ENCODE results near the gene CCDC92B.
A peak's percentile ranks its signal among the peaks of the same experiment; 100 is the strongest.

Gene CCDC92B

DNA sequence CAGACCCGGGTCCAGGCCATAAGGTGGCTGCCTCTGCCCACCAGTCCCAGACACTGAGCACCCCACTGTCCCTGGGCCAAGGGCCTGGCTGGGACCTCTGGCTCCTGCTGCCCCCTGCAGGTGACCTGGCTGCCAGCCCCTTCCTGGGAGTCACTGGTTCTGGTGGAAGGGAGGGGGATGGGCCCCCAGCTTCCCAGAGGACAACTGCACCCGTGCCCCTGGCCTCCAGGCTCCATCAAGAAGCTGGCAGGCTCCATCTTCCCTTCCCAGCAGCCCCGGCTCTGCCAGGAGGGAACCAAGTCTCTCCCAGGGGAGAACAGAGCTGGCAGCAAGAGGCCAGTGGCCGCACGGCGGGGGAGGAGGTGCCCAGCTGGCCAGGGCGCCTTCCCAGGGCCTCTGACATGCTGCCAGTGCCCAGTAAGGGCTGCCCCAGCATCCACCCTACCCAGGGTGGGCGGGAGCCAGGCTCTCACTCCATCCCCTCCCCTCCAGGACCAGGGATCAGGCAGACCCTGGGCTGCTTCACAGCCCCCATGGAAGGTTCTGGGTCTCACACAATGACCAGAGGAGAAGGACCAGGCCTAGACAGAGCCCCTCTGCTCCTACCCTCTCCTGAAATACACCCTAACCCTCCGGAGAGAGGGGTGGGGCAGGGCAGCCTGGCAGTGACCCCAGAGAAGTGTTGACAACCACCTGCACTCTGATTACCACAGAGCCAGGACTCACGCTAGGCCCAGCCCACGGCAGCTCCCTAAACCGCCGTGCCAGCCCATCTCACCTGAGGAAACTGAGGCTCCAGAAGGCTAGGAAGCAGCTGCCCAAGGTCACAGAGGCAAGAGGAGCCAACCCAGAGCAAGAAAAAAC, 41.5 kb downstream of the CCDC92B start:
- Histone ChIP-seq H4K20me1 (ENCODE audit: control insufficient read depth, insufficient read depth, low read depth, low read length) (peaks cover 29% of the 10 kb centered on the region), H3K4me2 (ENCODE audit: low read length) (peak overlapping the region; percentile 100; the same call in 1 of the 2 replicates), H3K4me1 (ENCODE audit: control insufficient read depth, low read length) (peaks cover 31% of the 10 kb centered on the region)

DNA sequence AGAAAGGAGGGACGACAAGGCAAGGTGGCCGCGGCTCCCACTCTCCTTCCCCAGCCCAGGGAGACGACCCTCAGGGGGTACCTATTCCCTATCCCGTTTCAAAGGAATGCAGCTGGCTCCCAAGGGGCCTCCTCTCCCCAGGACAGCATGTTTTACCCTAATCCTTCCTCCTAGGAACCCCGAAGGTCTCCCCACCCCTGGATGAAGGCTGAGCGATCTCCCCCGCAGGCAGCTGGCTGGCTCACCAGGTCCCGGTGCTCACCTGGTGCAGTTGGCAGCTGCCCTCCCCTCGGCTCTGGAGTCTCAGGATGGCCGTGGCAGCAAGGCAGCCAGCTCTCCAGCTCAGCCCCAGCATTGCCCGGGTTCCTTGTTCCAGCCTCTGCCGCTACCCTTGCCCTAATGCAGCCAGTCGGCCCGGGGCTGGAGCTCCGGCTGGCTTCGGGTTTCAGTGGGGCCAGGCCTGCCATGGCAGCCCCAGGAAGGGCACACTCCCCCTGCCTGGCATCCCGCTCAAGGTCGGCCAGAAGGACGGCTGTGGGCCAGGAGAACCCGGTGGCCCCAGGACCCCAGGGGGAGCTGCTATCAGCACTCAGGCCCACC, 42.4 kb downstream of the CCDC92B start:
- Histone ChIP-seq H3K79me2 (ENCODE audit: control insufficient read depth, low read length) (peaks cover 88% of the 10 kb centered on the region), H3K27me3 (ENCODE audit: control insufficient read depth, low read length) (no peaks in the 10 kb centered on the region), H3K4me1 (ENCODE audit: control insufficient read depth, low read length) (peaks cover 23% of the 10 kb centered on the region), H3K4me2 (ENCODE audit: low read length) (no peak overlapping the region), H3K9me3 (ENCODE audit: control insufficient read depth, insufficient read depth, low read length) (no peaks in the 10 kb centered on the region), H3K4me3 (ENCODE audit: low read length) (no peak overlapping the region), H3F3A (ENCODE audit: control insufficient read depth, insufficient read depth) (no peaks in the 10 kb centered on the region), H4K20me1 (ENCODE audit: control insufficient read depth, insufficient read depth, low read depth, low read length) (peaks cover 29% of the 10 kb centered on the region), H3K36me3 (ENCODE audit: control insufficient read depth, low read length) (peaks cover 73% of the 10 kb centered on the region), H3K9me2 (replicated peaks; ENCODE audit: control insufficient read depth, low read length) (no peaks in the 10 kb centered on the region), H3K27ac (ENCODE audit: low read depth, low read length) (no peak overlapping the region)
- TF ChIP-seq EZH2phosphoT487 (IDR thresholded peaks at IDR 0.05; ENCODE audit: borderline replicate concordance, low read length) (no peak), CTCF (IDR thresholded peaks at IDR 0.05; ENCODE audit: low read depth, low read length, poor library complexity, severe bottlenecking) (no peak)

More for the DNA sequence above, 41.5 kb downstream of the CCDC92B start:
- H3K36me3 ChIP-seq (ENCODE audit: control insufficient read depth, low read length) = peaks cover 64% of the 10 kb centered on the region
- peak; percentile 59 for TF ChIP-seq CTCF (IDR thresholded peaks at IDR 0.05; ENCODE audit: low read depth, low read length, poor library complexity, severe bottlenecking)
- TF ChIP-seq EZH2phosphoT487 (IDR thresholded peaks at IDR 0.05; ENCODE audit: borderline replicate concordance, low read length) = no peak
- no peaks in the 10 kb centered on the region for H3K9me2 ChIP-seq (replicated peaks; ENCODE audit: control insufficient read depth, low read length)
- peaks cover 95% of the 10 kb centered on the region for H3K79me2 ChIP-seq (ENCODE audit: control insufficient read depth, low read length)
- no peaks in the 10 kb centered on the region for H3K27me3 ChIP-seq (ENCODE audit: control insufficient read depth, low read length)
- no peaks in the 10 kb centered on the region for H3K9me3 ChIP-seq (ENCODE audit: control insufficient read depth, insufficient read depth, low read length)
- no peak overlapping the region for H3K27ac ChIP-seq (ENCODE audit: low read depth, low read length)
- no peak overlapping the region; the same call in 1 of the 2 replicates for H3K4me3 ChIP-seq (ENCODE audit: low read length)
- no peaks in the 10 kb centered on the region for H3F3A ChIP-seq (ENCODE audit: control insufficient read depth, insufficient read depth)

DNA sequence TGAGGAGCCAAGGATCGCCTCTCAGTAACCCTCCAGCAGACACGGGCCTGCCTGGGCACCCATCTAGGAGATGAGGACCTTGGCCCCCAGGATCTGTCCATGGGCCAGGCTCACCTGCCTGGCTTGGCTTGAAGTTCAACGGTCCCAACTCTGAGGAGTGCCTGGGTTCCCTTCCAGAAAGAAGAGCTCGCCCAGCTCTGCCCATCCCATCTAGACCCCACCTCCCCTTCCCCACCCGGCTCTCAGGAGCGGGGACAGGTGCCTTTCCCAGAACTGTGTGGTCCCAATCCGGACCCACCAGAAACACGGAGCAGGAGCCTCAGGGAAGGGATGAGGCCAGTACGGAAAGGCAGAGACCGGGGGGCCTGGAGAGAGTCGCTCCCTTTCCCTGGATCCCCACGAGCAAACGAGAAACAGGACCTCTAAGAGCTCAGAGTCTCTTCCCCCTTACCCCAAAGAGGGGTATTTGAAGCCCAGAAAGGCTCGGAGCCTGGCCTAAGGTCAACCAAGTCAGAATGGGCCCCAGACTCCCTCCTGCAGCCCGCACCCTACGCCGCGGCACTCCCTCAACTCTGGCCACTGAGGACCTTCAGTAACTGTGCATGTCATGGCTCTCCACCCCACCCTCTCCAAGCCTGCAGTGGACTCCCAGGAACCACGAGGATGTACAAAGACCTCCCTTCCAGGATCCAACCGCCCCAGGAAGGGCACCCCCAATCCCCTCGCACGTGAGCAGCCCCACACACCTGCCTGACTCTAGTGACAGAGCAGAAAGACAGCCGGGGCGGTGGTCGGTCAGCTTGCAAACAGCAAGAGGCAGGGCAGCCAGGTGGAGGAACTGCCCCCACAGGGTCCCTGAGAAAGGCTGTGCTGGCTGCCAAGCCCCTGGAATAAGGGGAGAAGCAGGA, 43.3 kb downstream of the CCDC92B start:
- H3K36me3 ChIP-seq (ENCODE audit: control insufficient read depth, low read length) = peaks cover 82% of the 10 kb centered on the region

More for the DNA sequence above, 43.3 kb downstream of the CCDC92B start:
- no peaks in the 10 kb centered on the region for H3K9me3 ChIP-seq (ENCODE audit: control insufficient read depth, insufficient read depth, low read length)
- no peaks in the 10 kb centered on the region for H3K9me2 ChIP-seq (replicated peaks; ENCODE audit: control insufficient read depth, low read length)
- no peaks in the 10 kb centered on the region for H3F3A ChIP-seq (ENCODE audit: control insufficient read depth, insufficient read depth)
- H3K27ac ChIP-seq (ENCODE audit: low read depth, low read length) = no peak overlapping the region
- no peak overlapping the region for H3K4me2 ChIP-seq (ENCODE audit: low read length)
- TF ChIP-seq CTCF (IDR thresholded peaks at IDR 0.05; ENCODE audit: low read depth, low read length, poor library complexity, severe bottlenecking) = no peak
- TF ChIP-seq EZH2phosphoT487 (IDR thresholded peaks at IDR 0.05; ENCODE audit: borderline replicate concordance, low read length) = no peak
- no peaks in the 10 kb centered on the region for H3K27me3 ChIP-seq (ENCODE audit: control insufficient read depth, low read length)
- H3K4me3 ChIP-seq (ENCODE audit: low read length) = no peak overlapping the region
- peaks cover 80% of the 10 kb centered on the region for H3K79me2 ChIP-seq (ENCODE audit: control insufficient read depth, low read length)
- peaks cover 23% of the 10 kb centered on the region for H3K4me1 ChIP-seq (ENCODE audit: control insufficient read depth, low read length)
- peaks cover 29% of the 10 kb centered on the region for H4K20me1 ChIP-seq (ENCODE audit: control insufficient read depth, insufficient read depth, low read depth, low read length)

Data from DOHH2 (cell line).